HG02610 (cell line): ENCODE results near the gene WFIKKN1.

Source experiments
- ATAC-seq: cut with Tn5 transposase; IDR thresholded peaks from one replicate; pipeline ENCODE4 v1.9.1; 2021; ENCODE audit warnings: mild to moderate bottlenecking, moderate library complexity; ENCODE audit not compliant: unreplicated experiment

WFIKKN1 gene

GRCh38 chr16:636206-637080 is 5.7 kb downstream of the WFIKKN1 start, which contains the start of gene METTL26:
METTL26 (minus strand) TSS chr16:636305; CDS start chr16:636290, 15 bp downstream.
- peak; percentile 60 for ATAC-seq

- ATAC-seq: peak; percentile 0
Observed at GRCh38 chr16:637081-638018, 6.6 kb downstream of the WFIKKN1 start.

- ATAC-seq: no peak
Observed at GRCh38 chr16:638034-638543, 7.3 kb downstream of the WFIKKN1 start.

GRCh38 chr16:638836-639235 is 8.1 kb downstream of the WFIKKN1 start:
- no peak for ATAC-seq

GRCh38 chr16:640614-641013 is 9.8 kb downstream of the WFIKKN1 start:
- no peak for ATAC-seq

GRCh38 chr16:641326-642188 is 10.8 kb downstream of the WFIKKN1 start, which contains the start of gene MCRIP2:
MCRIP2 (plus strand) TSS chr16:641828; CDS start chr16:641992, 164 bp downstream.
- peak; percentile 59 for ATAC-seq

GRCh38 chr16:642189-643049 is 11.6 kb downstream of the WFIKKN1 start:
- peak; percentile 27 for ATAC-seq

- ATAC-seq: no peak
Observed at GRCh38 chr16:643050-643368, 12.2 kb downstream of the WFIKKN1 start.

- ATAC-seq: no peak
Observed at GRCh38 chr16:644556-644955, 13.8 kb downstream of the WFIKKN1 start.

GRCh38 chr16:645852-646678 is 15.3 kb downstream of the WFIKKN1 start:
- ATAC-seq: no peak

GRCh38 chr16:646679-647172 is 15.9 kb downstream of the WFIKKN1 start:
- ATAC-seq: no peak

- no peak for ATAC-seq
Observed at GRCh38 chr16:647173-647902, 16.6 kb downstream of the WFIKKN1 start.

GRCh38 chr16:648071-648780 is 17.4 kb downstream of the WFIKKN1 start:
- no peak for ATAC-seq

GRCh38 chr16:648781-649589 is 18.2 kb downstream of the WFIKKN1 start, which contains the start of gene WDR90:
WDR90 (plus strand) TSS chr16:649365; CDS start chr16:649417, 52 bp downstream.
- ATAC-seq: peak; percentile 74

- ATAC-seq: no peak
Observed at GRCh38 chr16:649631-650030, 18.8 kb downstream of the WFIKKN1 start.

- no peak for ATAC-seq
Observed at GRCh38 chr16:651844-652243, 21.1 kb downstream of the WFIKKN1 start.
